Right kidney (tissue), 1 donor: ENCODE results near the gene RNF44.
"Not testable (repeated sequence)": the region's sequence is repeated elsewhere in the genome, so short reads cannot be mapped to it uniquely, and the experiment has no call there.

Experiments used
- DNase-seq: peaks from one replicate; pipeline ENCODE4 v3.0.0-alpha.2; 2016

RNF44 gene

GRCh38 chr5:176553260-176554085 lies 16.3 kb upstream of the RNF44 start:
- no peak for DNase-seq

- no peak for DNase-seq
Observed at GRCh38 chr5:176552332-176552869, 15.2 kb upstream of the RNF44 start.

- not testable (repeated sequence) for DNase-seq
Observed at GRCh38 chr5:176550937-176551336, 13.7 kb upstream of the RNF44 start.

- no peak for DNase-seq
Observed at GRCh38 chr5:176550275-176550831, 13.2 kb upstream of the RNF44 start.

GRCh38 chr5:176549871-176550270 lies 12.7 kb upstream of the RNF44 start:
- DNase-seq, result no peak

- DNase-seq, result peak; percentile 44
Observed at GRCh38 chr5:176548967-176549444, 11.8 kb upstream of the RNF44 start, which contains the start of gene CDHR2. TSS of gene CDHR2 (plus strand) at chr5:176549342. CDS start at chr5:176565353, 16,011 bp downstream.

GRCh38 chr5:176547802-176548201 lies 10.6 kb upstream of the RNF44 start:
- DNase-seq, result no peak

- DNase-seq, result no peak
Observed at GRCh38 chr5:176545737-176546509, 8.7 kb upstream of the RNF44 start.

- no peak for DNase-seq
Observed at GRCh38 chr5:176545388-176545736, 8.2 kb upstream of the RNF44 start.

- peak; percentile 83 for DNase-seq
Observed at GRCh38 chr5:176543428-176544182, 6.4 kb upstream of the RNF44 start.

- peak; percentile 71 for DNase-seq
Observed at GRCh38 chr5:176542596-176543427, 5.6 kb upstream of the RNF44 start.

GRCh38 chr5:176542135-176542595 lies 5.0 kb upstream of the RNF44 start:
- DNase-seq, result no peak

- DNase-seq, result peak; percentile 52
Observed at GRCh38 chr5:176541338-176542134, 4.3 kb upstream of the RNF44 start.

GRCh38 chr5:176540956-176541337 lies 3.7 kb upstream of the RNF44 start:
- no peak for DNase-seq

GRCh38 chr5:176540476-176540899 lies 3.3 kb upstream of the RNF44 start:
- DNase-seq, result no peak

- no peak for DNase-seq
Observed at GRCh38 chr5:176538989-176539384, 1.8 kb upstream of the RNF44 start.

GRCh38 chr5:176538230-176538988 lies 1.2 kb upstream of the RNF44 start:
- no peak for DNase-seq

GRCh38 chr5:176537554-176538229 lies 490 bp upstream of the RNF44 start:
- DNase-seq, result no peak
